ACC112 (cell line): Measurements from ENCODE around the gene MLPH.

Source experiments
- H2AFZ ChIP-seq: fragments of 200-600 bp; sonication (generic); one replicate; pipeline ENCODE4 v1.6.0; 2017; ENCODE audit warnings: antibody characterized with exemption, low read length; ENCODE audit not compliant: unreplicated experiment
- H3K27ac ChIP-seq: fragments of 200-600 bp; sonication (generic); 2 replicates; pipeline ENCODE4 v1.5.1; 2014; ENCODE audit warnings: low read depth, mild to moderate bottlenecking, antibody characterized with exemption, low read length, moderate library complexity
- H3K27me3 ChIP-seq: fragments of 200-600 bp; sonication (generic); 2 replicates; pipeline ENCODE4 v1.6.1; 2014; ENCODE audit warnings: mild to moderate bottlenecking, antibody characterized with exemption, low read length, moderate library complexity, mixed read lengths; ENCODE audit not compliant: insufficient read depth
- H3K36me3 ChIP-seq: fragments of 200-600 bp; sonication (generic); 2 replicates; pipeline ENCODE4 v1.6.1; 2016; ENCODE audit warnings: mild to moderate bottlenecking, antibody characterized with exemption, low read length, moderate library complexity, mixed read lengths; ENCODE audit not compliant: insufficient read depth
- H3K4me1 ChIP-seq: fragments of 200-600 bp; sonication (generic); one replicate; pipeline ENCODE4 v1.6.1; 2016; ENCODE audit warnings: low read length, mixed read lengths; ENCODE audit not compliant: insufficient read depth, unreplicated experiment, control insufficient read depth
- H3K4me3 ChIP-seq: fragments of 200-600 bp; sonication (generic); 2 replicates; pipeline ENCODE4 v1.5.1; 2014; ENCODE audit warnings: mild to moderate bottlenecking, low read depth, low read length
- H3K79me2 ChIP-seq: fragments of 200-600 bp; sonication (generic); one replicate; pipeline ENCODE4 v1.6.0; 2016; ENCODE audit warnings: low read length; ENCODE audit not compliant: control insufficient read depth, unreplicated experiment, insufficient read depth

The MLPH gene

GRCh38 chr2:237604391-237604790, 117.3 kb downstream of the MLPH start:
- Histone ChIP-seq H3K79me2 (no peaks in the 10 kb centered on the region), H3K27me3 (no peaks in the 10 kb centered on the region), H3K36me3 (no peaks in the 10 kb centered on the region), H3K4me3 (no peak overlapping the region), H3K4me1 (peaks cover 19% of the 10 kb centered on the region), H3K27ac (peak overlapping the region; percentile 83), H2AFZ (no peak overlapping the region)
